SK-N-SH treated with all-trans-retinoic acid at 6 μM for 48 hours (cell line): ENCODE measurements around the gene CABLES1.

Source experiments
- BACH2 ChIP-seq: fragments of 250-450 bp; sonication (Bioruptor Pico); IDR thresholded peaks from 2 replicates; pipeline ENCODE4 v1.9.0; 2021; ENCODE audit warnings: mild to moderate bottlenecking, borderline replicate concordance
- CREB5 ChIP-seq: fragments of 250-450 bp; sonication (Bioruptor Pico); IDR thresholded peaks from 2 replicates; pipeline ENCODE4 v1.5.1; 2020; ENCODE audit warnings: low read depth, mild to moderate bottlenecking, moderate library complexity
- ESRRG ChIP-seq: fragments of 250-450 bp; sonication (Bioruptor Pico); IDR thresholded peaks from 2 replicates; pipeline ENCODE4 v1.6.1; 2021; ENCODE audit warnings: mild to moderate bottlenecking
- ISL1 ChIP-seq: fragments of 250-450 bp; sonication (Bioruptor Pico); IDR thresholded peaks from 2 replicates; pipeline ENCODE4 v2.1.2; 2022; ENCODE audit warnings: mild to moderate bottlenecking, moderate library complexity
- PATZ1 ChIP-seq: fragments of 250-450 bp; sonication (Bioruptor Pico); IDR thresholded peaks from 2 replicates; pipeline ENCODE4 v1.8.0; 2020; ENCODE audit warnings: mild to moderate bottlenecking, moderate library complexity, borderline replicate concordance
- RARB ChIP-seq: fragments of 250-450 bp; sonication (Bioruptor Pico); IDR thresholded peaks from 2 replicates; pipeline ENCODE4 v1.8.0; 2021; ENCODE audit warnings: mild to moderate bottlenecking, moderate library complexity
- SNAI2 ChIP-seq: fragments of 250-450 bp; sonication (Bioruptor Pico); IDR thresholded peaks from 2 replicates; pipeline ENCODE4 v1.5.0; 2020; ENCODE audit warnings: mild to moderate bottlenecking, moderate library complexity
- TOX ChIP-seq: fragments of 250-450 bp; sonication (Bioruptor Pico); IDR thresholded peaks from 2 replicates; pipeline ENCODE4 v1.8.0; 2021; ENCODE audit warnings: mild to moderate bottlenecking, moderate library complexity, borderline replicate concordance
- ZFP30 ChIP-seq: fragments of 450-650 bp; formaldehyde crosslinking; IDR thresholded peaks from 2 replicates; pipeline ENCODE4 v1.5.0; 2022; ENCODE audit warnings: mild to moderate bottlenecking, moderate library complexity
- ZNF70 ChIP-seq: fragments of 450-650 bp; formaldehyde crosslinking; IDR thresholded peaks from 2 replicates; pipeline ENCODE4 v1.5.0; 2020; ENCODE audit warnings: mild to moderate bottlenecking, moderate library complexity
- TF ChIP-seq, protein P1 (sequence below): fragments of 250-450 bp; sonication (Bioruptor Pico); IDR thresholded peaks from 2 replicates; pipeline ENCODE4 v1.5.1; 2021; ENCODE audit warnings: mild to moderate bottlenecking, moderate library complexity

GRCh38 chr18:23163786-23164533 is 28.7 kb downstream of the CABLES1 start:
- TF ChIP-seq ZNF70 (CRISPR knock-in tag) (no peak), PATZ1 (CRISPR knock-in tag) (no peak), ESRRG (CRISPR knock-in tag) (no peak), ISL1 (no peak), RARB (CRISPR knock-in tag) (no peak), BACH2 (CRISPR knock-in tag) (no peak), ZFP30 (CRISPR knock-in tag) (no peak), SNAI2 (no peak), TOX (CRISPR knock-in tag) (no peak), CREB5 (no peak)
- TF ChIP-seq, protein P1, sequence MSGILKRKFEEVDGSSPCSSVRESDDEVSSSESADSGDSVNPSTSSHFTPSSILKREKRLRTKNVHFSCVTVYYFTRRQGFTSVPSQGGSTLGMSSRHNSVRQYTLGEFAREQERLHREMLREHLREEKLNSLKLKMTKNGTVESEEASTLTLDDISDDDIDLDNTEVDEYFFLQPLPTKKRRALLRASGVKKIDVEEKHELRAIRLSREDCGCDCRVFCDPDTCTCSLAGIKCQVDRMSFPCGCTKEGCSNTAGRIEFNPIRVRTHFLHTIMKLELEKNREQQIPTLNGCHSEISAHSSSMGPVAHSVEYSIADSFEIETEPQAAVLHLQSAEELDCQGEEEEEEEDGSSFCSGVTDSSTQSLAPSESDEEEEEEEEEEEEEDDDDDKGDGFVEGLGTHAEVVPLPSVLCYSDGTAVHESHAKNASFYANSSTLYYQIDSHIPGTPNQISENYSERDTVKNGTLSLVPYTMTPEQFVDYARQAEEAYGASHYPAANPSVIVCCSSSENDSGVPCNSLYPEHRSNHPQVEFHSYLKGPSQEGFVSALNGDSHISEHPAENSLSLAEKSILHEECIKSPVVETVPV (CRISPR knock-in tag): no peak
